HG03565 (cell line): ENCODE results near the gene TNN.

Experiments used
- ATAC-seq: cut with Tn5 transposase; IDR thresholded peaks from one replicate; pipeline ENCODE4 v1.9.1; 2021; ENCODE audit warnings: mild to moderate bottlenecking, moderate library complexity; ENCODE audit not compliant: unreplicated experiment

Gene TNN

DNA sequence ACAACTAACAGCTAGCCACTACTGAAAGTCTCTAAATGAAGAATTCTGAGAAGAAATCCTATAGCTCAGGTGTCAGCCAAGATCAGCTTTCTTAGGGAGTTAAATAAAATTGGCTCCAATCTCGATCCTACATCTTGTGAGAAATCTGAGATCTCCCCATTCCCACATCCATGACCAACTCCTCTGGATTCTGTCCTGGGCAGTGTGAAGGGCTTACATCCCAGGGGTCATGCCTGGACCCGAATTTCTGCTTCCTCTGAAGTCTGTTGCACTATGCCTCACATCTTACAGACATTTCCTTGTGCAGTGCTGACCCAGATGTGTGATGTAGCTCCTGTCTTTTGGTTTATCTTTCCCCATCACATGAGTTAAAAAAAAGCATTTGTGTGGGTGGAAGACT lies 4.8 kb upstream of the TNN start:
- ATAC-seq = no peak

DNA sequence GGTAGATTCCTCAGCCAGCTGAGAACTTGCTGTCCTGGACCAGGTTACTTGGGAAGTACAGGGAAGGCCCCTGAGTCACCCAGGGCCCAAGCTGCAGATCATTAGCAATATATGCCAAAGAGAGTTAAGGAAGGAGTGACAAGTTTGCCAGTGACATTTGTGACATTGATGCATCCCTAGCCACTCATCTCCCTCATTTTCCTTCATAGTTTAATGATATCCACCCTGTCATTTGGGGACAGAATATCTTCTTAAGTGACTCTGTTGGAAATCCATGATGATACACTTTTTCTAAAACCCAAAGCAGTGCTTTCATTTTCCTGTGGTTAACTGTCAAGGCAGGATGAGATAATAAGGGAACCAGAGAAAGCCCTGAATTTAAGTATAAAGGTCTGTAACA lies 3.2 kb downstream of the TNN start:
- no peak for ATAC-seq

- ATAC-seq = no peak
These were observed 3.8 kb downstream of the TNN start for GRCh38 chr1:175071276-175071943.

- ATAC-seq = no peak
These were observed 4.7 kb downstream of the TNN start for GRCh38 chr1:175072099-175072951.

- ATAC-seq = no peak
These were observed 5.4 kb downstream of the TNN start for GRCh38 chr1:175073061-175073460.

DNA sequence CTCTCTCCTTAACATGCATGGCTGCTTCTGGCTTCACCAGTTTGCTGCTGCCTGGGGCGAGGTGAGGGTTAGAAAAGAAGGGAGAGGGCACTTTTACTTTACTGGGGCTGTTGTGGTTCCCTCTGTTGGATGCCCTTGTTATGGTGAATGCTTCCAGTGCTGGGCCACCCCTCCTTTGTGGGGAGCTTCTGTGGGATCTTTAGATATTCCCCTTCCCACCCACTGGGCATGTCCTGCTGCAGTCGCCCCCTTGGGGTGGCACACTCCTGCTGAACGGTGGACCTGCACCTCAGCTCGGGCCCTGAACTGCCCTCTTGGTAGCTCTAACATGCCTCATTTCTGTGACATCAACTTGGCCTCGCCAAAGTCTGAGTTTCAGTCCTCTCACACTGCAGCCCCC lies 6.0 kb downstream of the TNN start:
- ATAC-seq = no peak

DNA sequence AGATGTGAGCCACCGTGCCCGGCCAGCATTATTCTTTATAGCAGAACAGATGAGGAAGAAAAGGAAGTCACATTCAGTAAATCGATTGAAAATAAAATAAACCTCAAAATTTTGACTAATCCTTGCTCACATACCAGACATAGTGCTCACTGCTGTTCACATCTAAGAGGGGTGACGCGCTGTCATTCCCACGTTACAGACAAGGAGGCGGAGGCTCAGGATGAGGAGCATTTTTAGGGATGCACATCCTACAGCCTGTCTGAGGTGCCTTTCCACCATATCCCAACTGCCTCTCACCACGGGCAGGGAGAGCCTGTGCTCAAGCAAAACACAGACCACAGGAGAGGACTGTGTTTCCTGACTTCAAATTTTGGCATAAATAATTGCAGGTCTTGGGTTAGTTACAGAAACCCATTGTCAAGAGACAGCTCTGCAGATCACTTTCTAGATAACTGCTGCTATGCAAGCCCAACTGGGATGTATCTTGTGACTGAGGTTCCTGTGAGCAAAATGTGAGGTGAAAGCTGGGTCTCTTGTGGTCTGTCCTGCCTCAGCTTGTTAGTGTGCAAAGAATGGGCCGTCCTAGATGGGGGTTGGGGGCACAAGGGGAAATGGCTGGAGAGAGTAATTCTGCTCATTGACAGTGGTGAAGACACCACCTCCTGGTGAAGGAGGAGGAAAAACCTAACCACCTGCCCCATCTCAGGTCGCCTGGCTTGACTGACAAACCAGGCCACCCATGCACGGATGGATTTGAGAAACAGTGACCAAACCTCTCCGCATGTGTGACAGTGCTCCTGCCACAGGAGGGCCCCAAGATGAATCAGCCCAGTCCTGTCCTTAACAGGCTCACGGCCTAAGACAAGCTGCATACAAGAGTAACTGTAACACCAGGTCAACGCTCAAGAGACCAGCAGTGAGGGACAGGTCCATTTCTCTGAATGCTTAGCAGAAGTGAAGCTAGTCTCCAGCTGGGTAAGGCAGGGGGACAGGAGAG lies 8.2 kb downstream of the TNN start:
- no peak for ATAC-seq

GRCh38 chr1:175077356-175078030 lies 9.9 kb downstream of the TNN start:
- no peak for ATAC-seq

GRCh38 chr1:175078629-175079028 lies 11.0 kb downstream of the TNN start:
- ATAC-seq = no peak

- ATAC-seq = no peak
These were observed 11.7 kb downstream of the TNN start for GRCh38 chr1:175079338-175079737.

- no peak for ATAC-seq
These were observed 12.4 kb downstream of the TNN start for GRCh38 chr1:175080030-175080429.

DNA sequence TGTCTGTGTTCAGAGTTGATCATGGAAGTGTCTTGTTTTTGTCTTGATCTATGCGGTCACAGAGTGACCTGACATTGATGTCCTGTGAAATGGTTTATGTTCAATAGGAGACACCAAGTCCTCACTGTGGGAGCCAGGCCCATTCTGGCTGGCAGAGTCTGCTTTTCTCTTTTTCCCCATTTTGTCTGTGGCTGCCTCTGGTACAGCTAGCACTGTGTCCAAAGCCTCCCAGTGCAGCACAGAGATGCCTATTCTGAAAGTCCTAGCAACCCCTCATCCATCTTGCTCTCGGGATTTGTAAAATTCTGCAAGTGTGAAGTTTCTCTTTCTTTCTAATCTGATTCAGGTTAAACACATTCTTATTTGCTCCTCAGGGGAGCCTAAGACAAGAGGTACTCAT lies 14.3 kb downstream of the TNN start:
- no peak for ATAC-seq

DNA sequence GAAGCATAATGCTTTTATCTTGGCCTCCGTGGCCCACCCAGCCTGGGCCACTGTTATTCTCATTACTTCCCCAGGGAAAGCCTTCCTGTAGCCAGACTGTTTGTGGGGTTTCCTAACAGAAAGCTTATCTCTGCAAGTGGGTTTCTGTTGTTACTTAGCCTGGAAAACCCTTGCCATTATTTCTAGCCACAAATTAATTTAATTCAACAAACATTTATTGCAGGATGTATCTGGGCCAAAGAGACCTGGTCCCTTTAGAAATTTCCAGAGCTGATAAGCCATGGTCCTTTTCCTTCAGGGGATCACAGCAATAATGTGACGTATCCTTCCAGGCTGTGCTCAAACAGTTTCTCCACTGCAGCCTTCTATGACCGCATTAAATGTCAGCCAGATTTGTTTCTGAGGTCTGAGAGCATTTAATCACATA lies 20.9 kb downstream of the TNN start:
- no peak for ATAC-seq

GRCh38 chr1:175089136-175089718 lies 21.6 kb downstream of the TNN start:
- no peak for ATAC-seq

GRCh38 chr1:175090780-175091179 lies 23.1 kb downstream of the TNN start:
- ATAC-seq = no peak

DNA sequence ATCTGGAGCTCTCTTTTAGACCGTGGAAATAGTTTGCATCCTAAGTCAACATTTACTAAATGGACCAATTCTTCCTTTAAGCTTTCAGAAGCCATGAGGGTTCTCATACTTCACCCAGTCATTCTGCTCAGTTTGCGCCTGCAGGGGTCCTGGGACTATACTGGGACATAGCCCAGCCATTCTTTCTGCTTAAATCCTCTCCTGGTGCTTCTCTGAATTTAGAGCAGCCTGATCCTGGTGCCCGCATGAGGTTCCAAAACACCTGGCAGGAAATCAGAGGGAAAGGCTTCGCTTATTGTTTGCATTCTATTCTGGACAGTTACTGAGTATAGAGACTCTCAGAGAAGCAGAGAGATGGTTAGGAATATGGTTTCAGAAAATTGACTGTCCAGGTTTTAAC lies 27.0 kb downstream of the TNN start:
- ATAC-seq = no peak

- no peak for ATAC-seq
These were observed 27.4 kb downstream of the TNN start for GRCh38 chr1:175095069-175095468.

GRCh38 chr1:175095978-175096607 lies 28.5 kb downstream of the TNN start:
- no peak for ATAC-seq

DNA sequence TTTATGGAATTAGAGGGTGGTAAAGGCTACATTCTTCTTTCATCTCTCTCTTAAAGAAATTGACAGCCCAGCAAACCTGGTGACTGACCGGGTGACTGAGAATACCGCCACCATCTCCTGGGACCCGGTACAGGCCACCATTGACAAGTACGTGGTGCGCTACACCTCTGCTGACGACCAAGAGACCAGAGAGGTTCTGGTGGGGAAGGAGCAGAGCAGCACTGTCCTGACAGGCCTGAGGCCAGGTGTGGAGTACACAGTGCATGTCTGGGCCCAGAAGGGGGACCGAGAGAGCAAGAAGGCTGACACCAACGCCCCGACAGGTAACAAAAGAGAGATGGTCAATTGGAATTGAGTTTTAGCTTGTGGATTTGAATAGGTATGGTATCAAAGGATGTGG lies 29.7 kb downstream of the TNN start:
- ATAC-seq = no peak

DNA sequence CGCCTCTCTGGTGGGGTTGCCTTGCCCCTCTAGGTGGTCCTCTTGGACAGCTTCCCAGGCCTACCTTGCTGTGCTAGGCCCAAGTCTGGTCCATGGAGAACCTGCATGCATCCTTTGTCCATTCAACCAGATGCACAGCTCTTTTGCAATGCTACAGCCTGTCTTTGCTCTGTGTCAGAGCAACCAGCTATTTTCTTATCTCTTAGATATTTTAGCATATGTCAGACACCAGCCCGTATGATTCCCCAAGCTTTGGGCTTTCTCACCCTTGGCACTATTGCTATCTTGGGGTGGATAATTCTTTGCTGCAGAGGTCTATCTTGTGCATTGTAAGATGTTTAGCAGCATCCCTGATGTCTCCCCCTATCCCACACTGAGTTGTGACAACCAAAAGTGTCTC lies 32.3 kb downstream of the TNN start:
- ATAC-seq = no peak
